Measurements from ENCODE around the gene IFNLR1.

- TF ChIP-seq CTCF (IDR thresholded peaks at IDR 0.05) (no peak), POLR2A (IDR thresholded peaks at IDR 0.05) (no peak)
Observed at GRCh38 chr1:24179251-24179840, 7.7 kb downstream of the IFNLR1 start.

Measured in Peyer's patch (tissue), 4 donors.